Right lobe of liver (tissue), 6 donors: ENCODE data around the gene STAT3. TPM values are rescaled to one million over a fixed set of nuclear protein-coding genes. Genes with fewer than 3 reads are reported as not detected.

Source experiments
- ATAC-seq, 4 donors: fragments of 200-7000 bp; cut with Tn5 transposase; one replicate each; pipeline ENCODE4 v1.9.1; 2020; ENCODE audit warnings: mild to moderate bottlenecking in 4 of 4, moderate library complexity in 4 of 4
- DNase-seq, 3 donors: peaks; one replicate each; pipeline ENCODE4 v3.0.0-alpha.2; 2020
- H3K27ac ChIP-seq, 3 donors: fragments of 200-600 bp; one replicate each; pipeline ENCODE4 v1.8.0; 2022
- H3K27me3 ChIP-seq, 2 donors: fragments of 200-600 bp; one replicate each; pipeline ENCODE4 v1.8.0; 2022
- H3K36me3 ChIP-seq, 4 donors: fragments of 200-600 bp; sonication (generic) in 1 of 4; one replicate each; pipeline versions ENCODE4 v1.5.1 to v1.8.0; 2017 to 2022; ENCODE audit warnings: control low read depth in 1 of 4
- H3K4me1 ChIP-seq, 4 donors: fragments of 200-600 bp; sonication (generic) in 1 of 4; one replicate each; pipeline versions ENCODE4 v1.5.1 to v1.8.0; 2017 to 2022; ENCODE audit warnings: control low read depth in 1 of 4
- H3K4me3 ChIP-seq, 3 donors: fragments of 200-600 bp; one replicate each; pipeline ENCODE4 v1.8.0; 2022
- H3K9me3 ChIP-seq, 4 donors: fragments of 200-600 bp; sonication (generic) in 1 of 4; one replicate each; pipeline versions ENCODE4 v1.5.1 to v1.8.0; 2017 to 2022; ENCODE audit warnings: control low read depth in 1 of 4
- POLR2A ChIP-seq: fragments of 450-650 bp; IDR thresholded peaks from one replicate; pipeline ENCODE4 v1.6.1; 2017; ENCODE audit warnings: antibody characterized with exemption, mild to moderate bottlenecking
- WGBS: methylation state at CpG from one replicate; pipeline ENCODE4 v1.1.6; 2018; ENCODE audit warnings: low coverage, low lambda C conversion rate; ENCODE audit not compliant: insufficient coverage; ENCODE audit errors: missing lambda C conversion rate; 5-methylcytosine and 5-hydroxymethylcytosine counted together
- intact Hi-C, 2 donors: fragments of 100-400 bp; cut with DNase I; formaldehyde crosslinking; loops; one replicate each; pipeline versions ENCODE4 v1.11.2 to v1.14.1; 2022
- total RNA-seq, 6 experiments: library from RNA; depleted of rRNA in 2 of 6; stranded (reverse); fragments of >200 nt in 2 of 6; fragmentation: NEBNext Ultra II Directional in 3 of 6; extraction: Animal tissue kit (Norgen Biotek cat#: 25700) in 3 of 6; gene quantifications; one replicate each; pipeline versions ENCODE4 v1.1.0 to v1.2.4, GENCODE V29; 2016 to 2023
- TF ChIP-seq, protein P1 (sequence below), 4 donors: fragments of 200-600 bp in 3 of 4; fragments of 450-650 bp in 1 of 4; IDR thresholded peaks; one replicate each; pipeline versions ENCODE4 v1.5.1 to v1.8.0; 2016 to 2022; ENCODE audit warnings: antibody characterized with exemption in 4 of 4, mild to moderate bottlenecking in 2 of 4
- donor health status: DM: no; HTN: yes; CAD: no.
- donor health status: DM: no; HTN: no; CAD: no.
- donor health status: DM: no; HTN: no; CAD: no.
- donor health status: DM: no; HTN: yes; CAD: no.
- donor health status: DM: no; HTN: yes; CAD: no.

STAT3 gene
- total RNA-seq, 6 experiments from 2014 or later, result 108 to 267 (median 208) TPM

DNA sequence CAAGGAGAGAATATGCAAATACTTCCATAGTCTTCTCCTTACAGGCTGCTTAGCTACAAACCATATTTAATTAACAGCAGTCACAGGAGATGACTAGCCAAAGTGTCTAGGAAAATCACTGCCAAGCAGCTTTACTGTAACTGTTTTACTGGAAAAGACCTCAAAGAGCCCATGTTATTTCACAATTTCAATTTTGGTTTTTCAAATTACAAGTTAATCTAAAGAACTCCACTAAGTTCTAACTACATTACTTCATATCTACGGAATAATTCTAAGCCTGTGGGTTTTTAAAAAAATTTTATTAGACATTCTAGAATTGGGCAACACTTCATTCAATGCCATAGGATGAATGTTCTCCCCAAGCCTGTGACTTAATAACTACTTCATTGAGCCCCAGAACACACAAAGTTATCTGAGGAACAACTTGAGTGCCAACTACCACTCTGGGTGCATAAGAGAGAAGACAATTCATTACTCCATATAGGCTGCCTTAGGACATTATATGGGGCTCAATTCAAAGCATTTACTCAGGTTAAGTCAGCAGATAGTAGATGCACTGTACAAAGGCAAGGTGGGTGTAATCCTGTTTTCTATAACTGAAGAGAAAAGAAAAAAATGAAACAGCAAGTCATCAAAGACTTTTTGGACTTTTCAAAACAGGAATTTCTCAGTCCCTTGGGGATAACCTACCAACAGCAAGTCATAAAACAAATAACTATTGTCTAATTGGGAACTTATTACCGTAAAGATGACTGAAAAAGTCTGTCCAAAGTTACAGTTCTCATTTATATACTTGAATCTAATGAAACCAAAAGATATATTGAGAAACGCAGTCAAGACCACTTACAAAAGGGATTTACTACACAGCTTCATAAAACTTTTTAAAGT lies 33.0 kb downstream of the STAT3 start:
- Histone ChIP-seq H3K36me3 (no peaks in the 10 kb centered on the region), H3K4me1 (peaks cover 0 to 37% (median 11%) of the 10 kb centered on the region in 4 donors), H3K4me3 (no peak overlapping the region), H3K27ac (no peak overlapping the region), H3K27me3 (no peaks in the 10 kb centered on the region), H3K9me3 (no peaks in the 10 kb centered on the region)
- DNase-seq (no peak), ATAC-seq (no peak)
- TF ChIP-seq, protein P1, sequence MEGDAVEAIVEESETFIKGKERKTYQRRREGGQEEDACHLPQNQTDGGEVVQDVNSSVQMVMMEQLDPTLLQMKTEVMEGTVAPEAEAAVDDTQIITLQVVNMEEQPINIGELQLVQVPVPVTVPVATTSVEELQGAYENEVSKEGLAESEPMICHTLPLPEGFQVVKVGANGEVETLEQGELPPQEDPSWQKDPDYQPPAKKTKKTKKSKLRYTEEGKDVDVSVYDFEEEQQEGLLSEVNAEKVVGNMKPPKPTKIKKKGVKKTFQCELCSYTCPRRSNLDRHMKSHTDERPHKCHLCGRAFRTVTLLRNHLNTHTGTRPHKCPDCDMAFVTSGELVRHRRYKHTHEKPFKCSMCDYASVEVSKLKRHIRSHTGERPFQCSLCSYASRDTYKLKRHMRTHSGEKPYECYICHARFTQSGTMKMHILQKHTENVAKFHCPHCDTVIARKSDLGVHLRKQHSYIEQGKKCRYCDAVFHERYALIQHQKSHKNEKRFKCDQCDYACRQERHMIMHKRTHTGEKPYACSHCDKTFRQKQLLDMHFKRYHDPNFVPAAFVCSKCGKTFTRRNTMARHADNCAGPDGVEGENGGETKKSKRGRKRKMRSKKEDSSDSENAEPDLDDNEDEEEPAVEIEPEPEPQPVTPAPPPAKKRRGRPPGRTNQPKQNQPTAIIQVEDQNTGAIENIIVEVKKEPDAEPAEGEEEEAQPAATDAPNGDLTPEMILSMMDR (IDR thresholded peaks at IDR 0.05), result no peak
- no peak for TF ChIP-seq POLR2A
- 66% methylated on average over 3 of the region's 3 CpGs for WGBS
- intact Hi-C loops, result no loop called here

DNA sequence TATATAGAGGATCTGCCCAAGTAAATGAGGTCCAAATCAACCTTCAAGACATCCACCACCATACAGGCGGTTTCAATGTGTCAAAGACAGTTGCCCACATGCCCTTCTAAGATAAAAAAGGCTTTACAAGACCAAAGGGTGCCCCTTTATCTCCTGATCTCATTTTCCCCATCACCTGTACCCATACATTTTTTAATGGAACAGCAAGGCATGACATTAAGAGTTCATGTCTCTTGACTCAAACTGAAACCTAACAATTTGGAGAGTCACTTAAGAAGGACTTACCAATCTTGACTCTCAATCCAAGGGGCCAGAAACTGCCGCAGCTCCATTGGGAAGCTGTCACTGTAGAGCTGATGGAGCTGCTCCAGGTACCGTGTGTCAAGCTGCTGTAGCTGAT lies 40.1 kb downstream of the STAT3 start:
- 73% methylated on average over 2 of the region's 3 CpGs for WGBS
- Histone ChIP-seq H3K36me3 (peaks cover 8 to 36% (median 25%) of the 10 kb centered on the region in 4 donors), H3K9me3 (no peaks in the 10 kb centered on the region), H3K4me3 (no peak overlapping the region), H3K27me3 (no peaks in the 10 kb centered on the region), H3K27ac (peak overlapping the region in 2 of 3 donors; percentile 69 to 72), H3K4me1 (peaks cover 0 to 53% (median 18%) of the 10 kb centered on the region in 4 donors)
- no peak for ATAC-seq
- TF ChIP-seq, protein P1 (IDR thresholded peaks at IDR 0.05), result no peak
- TF ChIP-seq POLR2A, result no peak
- no peak for DNase-seq
- intact Hi-C loops, result loop anchor here in 1 of 2 donors (10.0 kb wide), 1 partner anchor 47 kb away; no protein-coding TSS in a partner anchor

DNA sequence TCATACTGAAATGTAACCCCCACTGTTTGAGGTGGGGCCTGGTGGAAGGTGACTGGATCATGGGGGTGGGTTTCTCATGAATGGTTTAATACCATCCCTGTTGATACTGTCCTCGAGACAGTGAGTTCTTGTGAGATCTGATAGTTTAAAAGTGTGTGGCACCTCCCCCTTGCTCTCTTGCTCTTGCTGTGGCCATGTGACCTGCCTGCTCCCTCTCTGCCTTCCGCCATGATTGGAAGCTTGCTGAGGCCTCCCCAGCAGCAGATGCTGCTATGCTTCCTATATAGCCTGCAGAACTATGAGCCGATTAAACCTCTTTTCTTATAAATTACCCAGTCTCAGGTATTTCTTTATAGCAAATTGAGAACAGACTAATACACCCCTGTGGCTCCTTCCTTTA lies 40.6 kb downstream of the STAT3 start:
- intact Hi-C loops, result loop anchor here in 1 of 2 donors (10.0 kb wide), 1 partner anchor 47 kb away; no protein-coding TSS in a partner anchor

DNA sequence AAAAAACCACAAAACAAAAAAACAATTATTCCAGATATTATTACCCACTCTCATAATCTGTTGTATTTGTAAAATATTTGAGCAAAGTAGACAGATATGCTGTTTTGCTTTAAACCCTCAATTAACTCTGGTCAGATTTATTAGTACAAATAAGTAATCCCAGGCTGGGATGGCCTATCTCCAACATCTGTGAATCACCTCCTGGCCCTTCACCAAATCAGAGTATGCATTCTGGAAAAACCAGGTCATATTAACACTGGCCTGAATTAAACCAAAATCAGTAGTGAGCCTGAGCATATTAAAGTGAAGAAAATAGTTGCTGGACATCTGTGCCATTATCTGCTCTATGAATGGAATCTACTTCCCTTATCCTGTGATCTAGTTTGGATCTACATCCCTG lies 41.0 kb downstream of the STAT3 start:
- TF ChIP-seq POLR2A, result no peak
- TF ChIP-seq, protein P1 (IDR thresholded peaks at IDR 0.05), result no peak
- intact Hi-C loops, result loop anchor here in 1 of 2 donors (10.0 kb wide), 1 partner anchor 48 kb away; no protein-coding TSS in a partner anchor
- DNase-seq, result no peak
- H3K27ac ChIP-seq, result peak overlapping the region; percentile 40 to 72 (median 69)
- H3K4me1 ChIP-seq, result peaks cover 0 to 44% (median 14%) of the 10 kb centered on the region in 4 donors
- no peak overlapping the region for H3K4me3 ChIP-seq
- no peaks in the 10 kb centered on the region for H3K27me3 ChIP-seq
- peak; percentile 68 to 78 (median 74) for ATAC-seq
- H3K36me3 ChIP-seq, result peaks cover 11 to 45% (median 29%) of the 10 kb centered on the region in 4 donors
- H3K9me3 ChIP-seq, result no peaks in the 10 kb centered on the region

More for the DNA sequence above, 40.6 kb downstream of the STAT3 start:
- H3K4me3 ChIP-seq, result no peak overlapping the region
- no peaks in the 10 kb centered on the region for H3K9me3 ChIP-seq
- peak in 2 of 4 donors; percentile 11 to 14 for ATAC-seq
- H3K27ac ChIP-seq, result peak overlapping the region; percentile 40 to 72 (median 69)
- 70% methylated on average over 3 of the region's 3 CpGs for WGBS
- H3K36me3 ChIP-seq, result peaks cover 8 to 41% (median 27%) of the 10 kb centered on the region in 4 donors
- TF ChIP-seq, protein P1 (IDR thresholded peaks at IDR 0.05), result no peak
- no peak for TF ChIP-seq POLR2A
- peaks cover 0 to 48% (median 16%) of the 10 kb centered on the region in 4 donors for H3K4me1 ChIP-seq
- DNase-seq, result no peak
- H3K27me3 ChIP-seq, result no peaks in the 10 kb centered on the region
